ENCODE measurements around the gene COBLL1. TPM values are rescaled to one million over a fixed set of nuclear protein-coding genes. Genes with fewer than 3 reads are reported as not detected.

COBLL1 gene
- total and polyA plus RNA-seq, 2 of the 4 experiments (the other 2 are of a cell fraction), result 0.79 to 1.1 TPM

GRCh38 chr2:164664070-164664469 is 177.6 kb downstream of the COBLL1 start:
- Histone ChIP-seq H3K23ac (ENCODE audit: low read depth, low read length) (no peak overlapping the region), H3K18ac (ENCODE audit: low read depth, low read length) (no peak overlapping the region), H2BK5ac (ENCODE audit: low read depth, low read length, poor library complexity, severe bottlenecking) (no peak overlapping the region), H3K56ac (ENCODE audit: extremely low read depth, insufficient read depth, low read length) (no peak overlapping the region), H4K8ac (ENCODE audit: low read depth in 2 of 2, low read length in 2 of 2) (no peak overlapping the region), H3K4me3 (ENCODE audit: insufficient read depth, low read depth, low read length) (no peak overlapping the region), H3K79me1 (ENCODE audit: low read depth in 1 of 2, low read length in 2 of 2) (no peaks in the 10 kb centered on the region), H4K5ac (ENCODE audit: low read depth, low read length) (no peak overlapping the region), H2AK5ac (ENCODE audit: low read depth, low read length) (no peak overlapping the region), H4K91ac (ENCODE audit: insufficient read depth, low read depth, low read length) (no peak overlapping the region), H3K9me1 (ENCODE audit: insufficient read depth, low read length) (no peaks in the 10 kb centered on the region), H4K20me1 (ENCODE audit: insufficient read depth, low read length) (no peaks in the 10 kb centered on the region), H2AK9ac (replicated peaks; ENCODE audit: low read depth, low read length, poor library complexity) (no peak overlapping the region), H3K4ac (ENCODE audit: low read depth, low read length) (no peak overlapping the region), H2BK20ac (ENCODE audit: low read depth, low read length) (no peak overlapping the region), H3K4me1 (ENCODE audit: control insufficient read depth, insufficient read depth, low read length) (no peaks in the 10 kb centered on the region), H2BK120ac (ENCODE audit: low read depth, low read length) (no peak overlapping the region), H3K36me3 (ENCODE audit: control insufficient read depth, insufficient read depth, low read length) (no peaks in the 10 kb centered on the region), H3K14ac (replicated peaks; ENCODE audit: low read depth, low read length) (no peak overlapping the region), H3K9ac (ENCODE audit: low read depth, low read length) (no peak overlapping the region), H2AFZ (replicated peaks; ENCODE audit: low read length, poor library complexity) (no peak overlapping the region), H2BK15ac (ENCODE audit: low read depth, low read length) (no peak overlapping the region), H3K27me3 (ENCODE audit: control insufficient read depth, insufficient read depth, low read length) (no peaks in the 10 kb centered on the region), H3K9me3 (ENCODE audit: control insufficient read depth, insufficient read depth, low read length) (no peaks in the 10 kb centered on the region), H3K27ac (ENCODE audit: insufficient read depth, low read length) (no peak overlapping the region), H3K4me2 (ENCODE audit: low read depth, low read length) (no peak overlapping the region)
- no TSS peak for BruUV-seq (replicated peaks)
- TF ChIP-seq CEBPB (IDR thresholded peaks at IDR 0.05; ENCODE audit: low read depth, low read length), result no peak
- TF ChIP-seq FOS (IDR thresholded peaks at IDR 0.05; ENCODE audit: low read depth, low read length), result no peak
- no peak for TF ChIP-seq SMC3 (IDR thresholded peaks at IDR 0.05; ENCODE audit: low read depth, low read length)
- TF ChIP-seq USF2 (IDR thresholded peaks at IDR 0.05; ENCODE audit: low read depth, low read length), result no peak
- no peak for TF ChIP-seq RCOR1 (IDR thresholded peaks at IDR 0.05; ENCODE audit: insufficient replicate concordance, low read length)
- TF ChIP-seq BHLHE40 (IDR thresholded peaks at IDR 0.05; ENCODE audit: low read depth, low read length), result no peak
- no peak for TF ChIP-seq CHD1 (IDR thresholded peaks at IDR 0.05; ENCODE audit: low read depth, low read length)
- TF ChIP-seq MAZ (IDR thresholded peaks at IDR 0.05; ENCODE audit: borderline replicate concordance, low read depth, low read length), result no peak
- TF ChIP-seq NFE2L2 (IDR thresholded peaks at IDR 0.05; ENCODE audit: low read depth, low read length), result no peak
- ChIA-PET POLR2A (ENCODE audit: unreplicated experiment) (no interaction called here), CTCF (no interaction called here)
- in situ Hi-C loops (cut with MboI; ENCODE audit: low sequenced_read_pairs) (no loop called here), intact Hi-C loops (cut with micrococcal nuclease) (no loop called here), dilution Hi-C loops (cut with HindIII; ENCODE audit: low sequenced_read_pairs, unreplicated experiment) (no loop called here)
- ATAC-seq (ENCODE audit: low read depth), result no peak
- no peak for DNase-seq
